Naive thymus-derived CD8-positive, alpha-beta T cell (primary cell): ENCODE data around the gene RCBTB2. TPM values are rescaled to one million over a fixed set of nuclear protein-coding genes. Genes with fewer than 3 reads are reported as not detected.
"Not testable (repeated sequence)": the region's sequence is repeated elsewhere in the genome, so short reads cannot be mapped to it uniquely, and the experiment has no call there.

ENCODE experiments used
- ATAC-seq, 2 donors: fragments of 150-1000 bp; cut with Tn5 transposase in 1 of 2; sonication (Bioruptor Pico), chemical (Tn5 transposase) in 1 of 2; 1 replicate in 1 of 2; 2 replicates in 1 of 2; pipeline ENCODE4 v1.10.0; 2021; ENCODE audit warnings: mild to moderate bottlenecking in 2 of 2, moderate library complexity in 2 of 2
- POLR2A ChIA-PET: fragments of 350-600 bp; sonication (Branson Sonifier 250); formaldehyde crosslinking; loops from one replicate; lab custom pipeline; 2021; ENCODE audit warnings: antibody characterized with exemption; lab: Charles Lee
- DNase-seq, 10 donors: peaks; one replicate each; pipeline versions ENCODE4 v3.0.0 to v3.0.0-alpha.2; 2020 to 2022
- H3K27ac Mint-ChIP-seq, 10 donors: one replicate each; pipeline ENCODE4 v1.8.0; 2020 to 2022; ENCODE audit warnings: mild to moderate bottlenecking in 10 of 10, mixed read lengths in 10 of 10, moderate library complexity in 4 of 10, inconsistent platforms in 1 of 10
- H3K27me3 Mint-ChIP-seq, 5 donors: one replicate each; pipeline ENCODE4 v1.8.0; 2021 to 2022; ENCODE audit warnings: mixed read lengths in 5 of 5
- H3K36me3 Mint-ChIP-seq, 3 donors: one replicate each; pipeline ENCODE4 v1.8.0; 2020 to 2022; ENCODE audit warnings: mixed read lengths in 3 of 3, mild to moderate bottlenecking in 2 of 3, inconsistent platforms in 1 of 3
- H3K4me1 Mint-ChIP-seq, 4 donors: one replicate each; pipeline ENCODE4 v1.8.0; 2021 to 2022; ENCODE audit warnings: mixed read lengths in 4 of 4
- H3K4me3 Mint-ChIP-seq, 10 donors: one replicate each; pipeline ENCODE4 v1.8.0; 2020 to 2022; ENCODE audit warnings: mild to moderate bottlenecking in 10 of 10, mixed read lengths in 10 of 10, moderate library complexity in 6 of 10, inconsistent platforms in 1 of 10
- H3K9me3 Mint-ChIP-seq, 9 donors: one replicate each; pipeline ENCODE4 v1.8.0; 2020 to 2022; ENCODE audit warnings: mixed read lengths in 9 of 9, mild to moderate bottlenecking in 3 of 9, inconsistent platforms in 1 of 9, moderate library complexity in 1 of 9
- polyA plus RNA-seq, 3 donors: library from polyadenylated mRNA; unstranded; fragments of 300-500 nt; fragmentation: Illumina TruSeq; gene quantifications; one replicate each; pipeline ENCODE4 v1.2.3, GENCODE V29; 2021
- total RNA-seq, 8 experiments: library from RNA in 2 of 8; stranded (reverse) in 2 of 8; gene quantifications; one replicate each; pipeline ENCODE4 v1.2.3 and lab custom pipeline; 2021 to 2026

Gene RCBTB2
- total and polyA plus RNA-seq, 5 experiments from 2014 or later: 6.3 to 17.6 (median 8.1) TPM

DNA sequence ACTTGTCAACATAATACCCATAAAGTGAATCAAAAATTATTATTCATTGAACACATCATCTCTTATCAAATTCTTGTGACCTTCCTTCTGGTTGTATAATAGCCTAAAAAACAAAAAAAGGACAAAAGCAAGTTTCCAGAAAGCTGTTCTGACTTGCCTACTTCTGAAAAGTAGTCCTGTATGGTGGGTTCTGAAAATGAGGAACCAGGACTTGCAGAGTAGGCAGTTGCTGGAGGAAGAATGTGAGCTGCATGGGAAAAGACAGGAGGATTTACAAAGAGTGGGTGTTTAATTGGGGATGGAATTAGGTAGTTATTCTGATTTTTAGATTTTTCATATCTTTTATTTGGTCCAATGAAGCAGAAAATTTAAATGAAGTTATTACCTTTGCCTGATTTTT is 56.7 kb downstream of the RCBTB2 start:
- no peak for DNase-seq
- Mint-ChIP-seq H3K4me1 (peaks cover 0 to 2% (median 0%) of the 10 kb centered on the region in 4 donors), H3K27me3 (no peaks in the 10 kb centered on the region), H3K36me3 (peaks cover 13 to 42% (median 19%) of the 10 kb centered on the region in 3 donors), H3K4me3 (no peak overlapping the region), H3K27ac (peak overlapping the region in 1 of 10 donors; percentile 19), H3K9me3 (no peaks in the 10 kb centered on the region)
- ATAC-seq: no peak
- POLR2A ChIA-PET: interaction anchor here (0.7 kb wide), 1 partner anchor 1063 kb away, joined by 3 read pairs; no protein-coding TSS in a partner anchor

GRCh38 chr13:48475230-48475629 is 57.6 kb downstream of the RCBTB2 start:
- H3K4me1 Mint-ChIP-seq: peaks cover 0 to 2% (median 0%) of the 10 kb centered on the region in 4 donors

DNA sequence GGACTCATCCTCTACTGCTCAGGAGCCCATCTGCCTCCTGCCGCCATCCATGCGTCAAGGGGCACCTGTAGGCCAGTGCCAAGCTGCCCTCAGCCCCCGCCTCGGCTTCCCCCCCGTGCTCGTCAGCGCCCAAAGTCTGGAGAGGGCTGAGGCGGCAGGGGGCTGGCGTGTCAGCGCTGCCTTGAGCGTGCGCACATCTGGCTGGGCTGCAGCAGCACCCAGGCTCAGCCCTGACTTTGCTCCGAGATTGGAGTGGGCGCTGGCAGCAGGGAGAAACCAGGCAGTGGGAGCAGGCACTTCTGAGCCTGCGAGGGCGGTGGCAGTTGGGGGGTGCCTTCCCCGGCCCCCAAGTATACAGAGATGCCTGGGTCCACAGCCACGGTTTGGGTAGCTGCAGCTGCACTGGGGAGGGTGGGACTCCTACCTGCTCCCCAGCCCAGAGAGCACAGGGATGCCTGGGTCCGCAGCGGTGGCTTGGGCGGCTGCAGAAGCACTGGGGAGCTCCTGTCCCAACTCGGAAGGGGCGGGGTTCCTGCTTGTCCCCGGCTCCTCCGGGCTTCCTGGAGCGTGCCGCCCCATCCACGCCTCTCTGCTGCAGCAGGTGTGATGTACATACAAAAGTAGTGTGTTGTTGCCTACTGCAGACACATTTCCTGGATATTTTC is 75.2 kb downstream of the RCBTB2 start:
- no peak for DNase-seq
- Mint-ChIP-seq H3K4me3 (no peak overlapping the region), H3K27me3 (no peaks in the 10 kb centered on the region), H3K9me3 (no peaks in the 10 kb centered on the region), H3K4me1 (peaks cover 0 to 2% (median under 1%) of the 10 kb centered on the region in 4 donors), H3K27ac (peak overlapping the region in 1 of 10 donors; percentile 13), H3K36me3 (peaks cover 19 to 70% (median 60%) of the 10 kb centered on the region in 3 donors)
- ATAC-seq: no peak
- POLR2A ChIA-PET: no interaction called here

More at GRCh38 chr13:48475230-48475629, 57.6 kb downstream of the RCBTB2 start:
- H3K36me3 Mint-ChIP-seq: peaks cover 13 to 37% (median 19%) of the 10 kb centered on the region in 3 donors
- no peak overlapping the region for H3K4me3 Mint-ChIP-seq
- ATAC-seq (no peak), DNase-seq (no peak)
- POLR2A ChIA-PET: no interaction called here
- H3K9me3 Mint-ChIP-seq: no peaks in the 10 kb centered on the region
- peak overlapping the region in 1 of 10 donors; percentile 27 for H3K27ac Mint-ChIP-seq
- H3K27me3 Mint-ChIP-seq: no peaks in the 10 kb centered on the region

- no peak overlapping the region for H3K4me3 Mint-ChIP-seq
- no peak overlapping the region for H3K27ac Mint-ChIP-seq
- H3K36me3 Mint-ChIP-seq: peaks cover 19 to 68% (median 64%) of the 10 kb centered on the region in 3 donors
- no peaks in the 10 kb centered on the region for H3K27me3 Mint-ChIP-seq
- no peak for DNase-seq
- POLR2A ChIA-PET: no interaction called here
- H3K9me3 Mint-ChIP-seq: peaks cover 0 to 9% (median 0%) of the 10 kb centered on the region in 9 donors
- ATAC-seq: no peak
- peaks cover 0 to 2% (median 1%) of the 10 kb centered on the region in 4 donors for H3K4me1 Mint-ChIP-seq
These were observed 76.3 kb downstream of the RCBTB2 start for GRCh38 chr13:48456546-48456945.

GRCh38 chr13:48451196-48451595 is 81.7 kb downstream of the RCBTB2 start:
- not testable (repeated sequence) for H3K27ac Mint-ChIP-seq, ATAC-seq, DNase-seq, H3K4me3 Mint-ChIP-seq, H3K27me3 Mint-ChIP-seq
- POLR2A ChIA-PET: interaction anchor here (0.6 kb wide), 1 partner anchor 21 kb away, joined by 4 read pairs; no protein-coding TSS in a partner anchor
- peaks cover 0 to 24% (median 10%) of the 10 kb centered on the region in 4 donors for H3K4me1 Mint-ChIP-seq
- H3K9me3 Mint-ChIP-seq: peaks cover 0 to 26% (median 8%) of the 10 kb centered on the region in 9 donors
- peaks cover 17 to 51% (median 34%) of the 10 kb centered on the region in 3 donors for H3K36me3 Mint-ChIP-seq

DNA sequence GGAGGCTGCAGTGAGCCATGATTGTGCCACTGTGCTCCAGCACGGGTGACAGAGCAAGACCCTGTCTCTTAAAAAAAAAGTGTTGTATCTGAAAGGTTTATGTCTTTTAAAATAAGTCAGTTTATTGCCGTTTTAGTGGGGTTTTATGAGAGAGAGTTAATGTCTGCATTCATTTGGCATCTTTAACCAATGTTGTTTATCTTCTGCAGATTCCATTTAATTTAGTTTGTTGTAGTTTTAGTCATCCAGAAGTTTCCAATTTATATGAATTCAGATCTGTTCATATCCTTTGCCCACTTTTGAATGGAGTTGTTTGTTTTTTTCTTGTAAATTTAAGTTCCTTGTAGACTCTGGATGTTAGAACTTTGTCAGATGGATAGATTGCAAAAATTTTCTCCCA is 83.2 kb downstream of the RCBTB2 start:
- Mint-ChIP-seq H3K4me3 (no peak overlapping the region), H3K27me3 (no peaks in the 10 kb centered on the region), H3K9me3 (peaks cover 0 to 26% (median 8%) of the 10 kb centered on the region in 9 donors), H3K4me1 (peaks cover 0 to 24% (median 8%) of the 10 kb centered on the region in 4 donors), H3K27ac (no peak overlapping the region), H3K36me3 (peaks cover 17 to 44% (median 25%) of the 10 kb centered on the region in 3 donors)
- POLR2A ChIA-PET: no interaction called here
- ATAC-seq: no peak
- DNase-seq: no peak

- POLR2A ChIA-PET: no interaction called here
- H3K9me3 Mint-ChIP-seq: peaks cover 0 to 26% (median 8%) of the 10 kb centered on the region in 9 donors
- DNase-seq (no peak), ATAC-seq (no peak)
- H3K4me3 Mint-ChIP-seq: peak overlapping the region in 3 of 10 donors; percentile 0 to 51 (median 40)
- peaks cover 17 to 46% (median 24%) of the 10 kb centered on the region in 3 donors for H3K36me3 Mint-ChIP-seq
- H3K27me3 Mint-ChIP-seq: no peaks in the 10 kb centered on the region
- H3K4me1 Mint-ChIP-seq: peaks cover 0 to 26% (median 11%) of the 10 kb centered on the region in 4 donors
- H3K27ac Mint-ChIP-seq: peak overlapping the region in 1 of 10 donors; percentile 70
These were observed 83.8 kb downstream of the RCBTB2 start for GRCh38 chr13:48448959-48449614.

- DNase-seq (no peak), ATAC-seq (no peak)
- Mint-ChIP-seq H3K4me1 (peaks cover 0 to 31% (median 11%) of the 10 kb centered on the region in 4 donors), H3K36me3 (peaks cover 15 to 40% (median 20%) of the 10 kb centered on the region in 3 donors), H3K4me3 (no peak overlapping the region), H3K9me3 (peaks cover 0 to 26% (median 8%) of the 10 kb centered on the region in 9 donors), H3K27ac (no peak overlapping the region), H3K27me3 (no peaks in the 10 kb centered on the region)
- POLR2A ChIA-PET: no interaction called here
These were observed 84.5 kb downstream of the RCBTB2 start for GRCh38 chr13:48448285-48448958.

GRCh38 chr13:48446464-48446863 is 86.4 kb downstream of the RCBTB2 start:
- Mint-ChIP-seq H3K27ac (no peak overlapping the region), H3K36me3 (peaks cover 10 to 26% (median 10%) of the 10 kb centered on the region in 3 donors), H3K27me3 (no peaks in the 10 kb centered on the region), H3K4me3 (no peak overlapping the region), H3K4me1 (peaks cover 0 to 30% (median 12%) of the 10 kb centered on the region in 4 donors), H3K9me3 (peaks cover 0 to 20% (median 8%) of the 10 kb centered on the region in 9 donors)
- DNase-seq: no peak
- POLR2A ChIA-PET: no interaction called here
- no peak for ATAC-seq

DNA sequence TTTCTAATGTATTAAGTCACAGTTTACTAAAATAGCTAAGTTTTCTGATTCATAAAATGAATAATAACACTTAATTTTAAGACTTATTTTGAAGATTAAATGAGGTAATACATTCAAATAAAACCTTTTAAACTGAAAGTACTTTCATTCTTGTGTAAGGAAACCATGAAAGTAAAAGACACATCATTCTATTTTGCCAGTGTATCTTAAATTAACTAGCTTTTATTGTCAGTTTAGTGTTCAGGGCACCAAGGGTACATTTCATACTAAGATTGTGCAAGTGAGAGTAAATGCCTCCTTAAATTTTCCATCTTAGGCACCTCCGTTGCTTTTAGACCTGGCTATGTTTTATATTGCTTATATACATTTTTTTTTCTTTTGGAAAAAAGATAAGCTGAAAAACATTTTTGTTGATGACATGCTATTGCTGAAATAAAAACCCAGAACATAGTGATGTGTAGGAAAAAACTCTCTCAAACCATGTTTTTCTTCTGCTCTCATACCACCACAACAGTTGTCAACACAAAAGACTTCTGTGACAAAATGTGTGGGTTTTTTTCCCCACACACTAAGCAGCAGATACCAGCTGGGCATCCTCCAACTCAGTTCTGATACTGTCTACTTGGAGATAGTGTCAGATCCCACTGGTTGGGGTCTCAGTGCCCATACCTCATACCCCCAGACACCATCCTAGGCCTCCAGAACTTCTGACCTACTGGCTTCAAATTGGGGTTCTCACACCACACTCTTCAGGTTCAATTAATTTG is 89.3 kb downstream of the RCBTB2 start:
- Mint-ChIP-seq H3K9me3 (no peaks in the 10 kb centered on the region), H3K4me3 (peak overlapping the region in 2 of 10 donors; percentile 15 to 24), H3K27me3 (no peaks in the 10 kb centered on the region), H3K4me1 (peaks cover 0 to 21% (median 11%) of the 10 kb centered on the region in 4 donors), H3K36me3 (peaks cover 0 to 5% (median 4%) of the 10 kb centered on the region in 3 donors), H3K27ac (peak overlapping the region in 3 of 10 donors; percentile 10 to 36 (median 12))
- DNase-seq (no peak), ATAC-seq (no peak)
- POLR2A ChIA-PET: interaction anchor here (0.6 kb wide), 1 partner anchor 119 kb away, joined by 5 read pairs; no protein-coding TSS in a partner anchor
